Measurements from ENCODE around the gene PCSK2.

DNA sequence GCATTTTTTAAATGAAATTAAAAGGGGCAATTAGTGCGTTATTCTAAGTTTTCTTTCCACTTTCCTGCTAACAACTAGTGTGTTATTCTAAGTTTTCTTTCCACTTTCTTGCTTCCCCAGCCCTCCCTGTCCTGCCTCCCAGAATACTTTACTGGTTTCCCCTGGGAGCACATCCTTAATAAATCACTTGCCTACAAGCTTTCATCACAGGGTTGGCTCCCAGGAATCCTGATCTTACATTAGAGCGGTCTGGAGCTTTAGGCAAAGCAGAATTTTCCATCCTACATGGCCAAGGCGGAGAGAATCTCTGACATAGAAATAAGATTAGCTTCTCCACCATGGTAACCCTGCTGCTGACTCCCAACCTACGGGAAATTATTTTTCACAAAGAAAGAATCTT lies 154.0 kb downstream of the PCSK2 start:
- TF ChIP-seq POLR2A (IDR thresholded peaks at IDR 0.05; ENCODE audit: low read depth) (no peak), POLR2AphosphoS5 (IDR thresholded peaks at IDR 0.05) (no peak), EP300 (IDR thresholded peaks at IDR 0.05) (no peak)
- TF ChIP-seq, protein P1, sequence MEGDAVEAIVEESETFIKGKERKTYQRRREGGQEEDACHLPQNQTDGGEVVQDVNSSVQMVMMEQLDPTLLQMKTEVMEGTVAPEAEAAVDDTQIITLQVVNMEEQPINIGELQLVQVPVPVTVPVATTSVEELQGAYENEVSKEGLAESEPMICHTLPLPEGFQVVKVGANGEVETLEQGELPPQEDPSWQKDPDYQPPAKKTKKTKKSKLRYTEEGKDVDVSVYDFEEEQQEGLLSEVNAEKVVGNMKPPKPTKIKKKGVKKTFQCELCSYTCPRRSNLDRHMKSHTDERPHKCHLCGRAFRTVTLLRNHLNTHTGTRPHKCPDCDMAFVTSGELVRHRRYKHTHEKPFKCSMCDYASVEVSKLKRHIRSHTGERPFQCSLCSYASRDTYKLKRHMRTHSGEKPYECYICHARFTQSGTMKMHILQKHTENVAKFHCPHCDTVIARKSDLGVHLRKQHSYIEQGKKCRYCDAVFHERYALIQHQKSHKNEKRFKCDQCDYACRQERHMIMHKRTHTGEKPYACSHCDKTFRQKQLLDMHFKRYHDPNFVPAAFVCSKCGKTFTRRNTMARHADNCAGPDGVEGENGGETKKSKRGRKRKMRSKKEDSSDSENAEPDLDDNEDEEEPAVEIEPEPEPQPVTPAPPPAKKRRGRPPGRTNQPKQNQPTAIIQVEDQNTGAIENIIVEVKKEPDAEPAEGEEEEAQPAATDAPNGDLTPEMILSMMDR (IDR thresholded peaks at IDR 0.05): no peak

Measured in esophagus muscularis mucosa (tissue), 4 donors.